ENCODE results near the gene UBA7.
"Not testable (repeated sequence)": the region's sequence is repeated elsewhere in the genome, so short reads cannot be mapped to it uniquely, and the experiment has no call there.

Gene UBA7

GRCh38 chr3:49813497-49814174 is at the start of gene UBA7:
UBA7 (minus strand) TSS chr3:49813953; CDS start chr3:49813787, 166 bp downstream.
- DNase-seq (ENCODE audit: low spot score), result peak; percentile 38

- DNase-seq (ENCODE audit: low spot score), result no peak
Observed at GRCh38 chr3:49859576-49860305, 46.0 kb upstream of the UBA7 start.

GRCh38 chr3:49856181-49857005 is 42.6 kb upstream of the UBA7 start, which contains the start of gene TRAIP:
TRAIP (minus strand) TSS chr3:49856564; CDS start chr3:49856453, 111 bp downstream.
- peak; percentile 93 for DNase-seq (ENCODE audit: low spot score)

- no peak for DNase-seq (ENCODE audit: low spot score)
Observed at GRCh38 chr3:49855662-49856061, 41.9 kb upstream of the UBA7 start.

GRCh38 chr3:49845694-49846093 is 31.9 kb upstream of the UBA7 start:
- no peak for DNase-seq (ENCODE audit: low spot score)

GRCh38 chr3:49844464-49845183 is 30.9 kb upstream of the UBA7 start:
- DNase-seq (ENCODE audit: low spot score), result no peak

- no peak for DNase-seq (ENCODE audit: low spot score)
Observed at GRCh38 chr3:49842843-49843517, 29.2 kb upstream of the UBA7 start.

GRCh38 chr3:49841806-49842205 is 28.1 kb upstream of the UBA7 start:
- DNase-seq (ENCODE audit: low spot score), result no peak

- no peak for DNase-seq (ENCODE audit: low spot score)
Observed at GRCh38 chr3:49841126-49841696, 27.5 kb upstream of the UBA7 start.

GRCh38 chr3:49840388-49840787 is 26.6 kb upstream of the UBA7 start:
- no peak for DNase-seq (ENCODE audit: low spot score)

- DNase-seq (ENCODE audit: low spot score), result peak; percentile 78
Observed at GRCh38 chr3:49839193-49839809, 25.5 kb upstream of the UBA7 start.

GRCh38 chr3:49831341-49831740 is 17.6 kb upstream of the UBA7 start:
- DNase-seq (ENCODE audit: low spot score), result no peak

- peak; percentile 31 for DNase-seq (ENCODE audit: low spot score)
Observed at GRCh38 chr3:49826016-49826415, 12.3 kb upstream of the UBA7 start.

GRCh38 chr3:49823131-49823530 is 9.4 kb upstream of the UBA7 start:
- DNase-seq (ENCODE audit: low spot score), result not testable (repeated sequence)

- no peak for DNase-seq (ENCODE audit: low spot score)
Observed at GRCh38 chr3:49812916-49813496, 747 bp downstream of the UBA7 start.

GRCh38 chr3:49807431-49808114 is 6.2 kb downstream of the UBA7 start:
- DNase-seq (ENCODE audit: low spot score), result no peak

- no peak for DNase-seq (ENCODE audit: low spot score)
Observed at GRCh38 chr3:49806850-49807249, 6.9 kb downstream of the UBA7 start.

- peak; percentile 58 for DNase-seq (ENCODE audit: low spot score)
Observed at GRCh38 chr3:49805897-49806701, 7.7 kb downstream of the UBA7 start.

- DNase-seq (ENCODE audit: low spot score), result peak; percentile 58
Observed at GRCh38 chr3:49805367-49805782, 8.4 kb downstream of the UBA7 start.

Measured in globus pallidus (tissue), 1 donor.